ENCODE data around the gene TRIM47.

TRIM47 gene

GRCh38 chr17:75828076-75828400 is 50.3 kb downstream of the TRIM47 start:
- DNase-seq = no peak

- DNase-seq = peak in 1 of 2 donors; percentile 32
Observed at GRCh38 chr17:75827308-75828075, 50.9 kb downstream of the TRIM47 start.

DNA sequence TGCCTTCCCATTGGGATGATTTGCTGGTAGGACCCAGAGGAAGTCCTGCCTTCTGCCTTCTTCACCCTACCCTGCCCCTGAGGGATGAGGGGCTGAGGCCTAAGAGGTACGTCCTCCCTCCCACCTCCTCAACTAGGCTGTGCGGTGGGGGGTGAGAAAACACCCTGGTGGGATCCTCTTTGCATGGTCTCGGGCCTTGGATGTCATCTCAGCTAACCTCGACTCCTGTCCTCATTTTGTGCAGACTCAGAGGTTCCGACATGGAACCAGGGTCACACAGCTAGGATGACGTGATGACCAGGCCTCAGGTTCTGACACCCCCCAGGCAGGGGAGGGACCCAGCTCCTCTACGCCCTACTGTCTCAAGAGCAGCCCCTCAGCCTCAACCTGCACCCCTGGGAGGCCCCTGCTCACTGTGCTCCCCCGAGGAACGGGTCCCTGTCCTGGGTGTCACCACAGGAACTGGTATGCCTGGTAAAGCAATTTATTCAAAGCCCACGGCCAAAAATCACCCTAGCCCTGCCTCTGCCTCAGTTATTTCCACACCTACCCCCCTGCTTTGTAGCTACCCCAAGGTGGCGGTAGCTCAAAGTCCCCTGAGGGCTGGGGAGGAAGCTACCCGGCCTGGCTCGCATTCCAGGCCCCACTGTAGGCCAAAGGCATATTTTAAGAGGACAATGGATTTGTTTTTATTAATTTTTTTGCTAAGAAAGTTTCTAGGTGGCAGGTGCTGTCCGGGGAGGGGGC is 51.6 kb downstream of the TRIM47 start:
- no peak for DNase-seq

GRCh38 chr17:75825748-75826370 is 52.5 kb downstream of the TRIM47 start:
- DNase-seq = no peak

GRCh38 chr17:75825149-75825552 is 53.2 kb downstream of the TRIM47 start:
- no peak for DNase-seq

DNA sequence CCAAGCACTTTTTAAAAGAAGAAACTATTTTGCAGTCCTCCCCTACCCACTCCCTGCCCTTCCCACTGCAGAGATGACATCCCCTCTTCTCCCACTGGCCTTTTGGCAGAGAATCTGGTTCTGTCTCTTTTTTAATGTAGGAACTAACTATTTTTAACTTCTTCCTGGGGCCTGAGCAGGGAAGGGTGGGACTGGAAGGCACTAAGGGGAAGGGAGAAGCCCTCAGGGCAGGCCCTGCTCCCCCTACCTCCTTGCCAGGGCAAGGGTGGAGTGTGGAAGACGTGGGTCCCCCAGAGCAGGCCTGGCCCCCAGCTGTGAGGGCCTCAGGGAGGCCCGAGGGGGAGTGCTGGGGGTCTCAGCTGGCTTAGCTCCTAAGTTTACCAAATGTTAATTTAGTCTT is 53.7 kb downstream of the TRIM47 start:
- no peak for DNase-seq

Data from inflammatory macrophage treated with lipopolysaccharide for 1 hour (primary cell).